Measurements from ENCODE around the gene RNF152.

DNA sequence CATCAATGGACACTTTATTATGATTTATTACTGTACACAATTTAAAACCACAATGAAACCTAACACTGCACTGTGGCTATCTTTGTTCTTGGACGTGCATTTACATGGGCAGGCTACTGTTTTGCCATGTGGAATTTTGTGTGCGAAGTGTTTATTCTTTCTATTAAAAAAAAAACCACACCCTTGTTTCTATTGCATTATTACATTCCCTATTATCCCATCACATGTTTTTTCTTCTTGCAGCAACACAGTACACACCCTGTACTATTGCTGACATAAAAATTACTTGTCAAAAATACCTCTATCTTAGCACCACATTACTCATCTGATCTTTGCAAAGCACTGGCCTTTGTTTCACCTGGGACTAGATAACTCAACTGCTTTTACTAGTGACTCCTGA is 1.5 kb downstream of the RNF152 start:
- TF ChIP-seq, protein P1, sequence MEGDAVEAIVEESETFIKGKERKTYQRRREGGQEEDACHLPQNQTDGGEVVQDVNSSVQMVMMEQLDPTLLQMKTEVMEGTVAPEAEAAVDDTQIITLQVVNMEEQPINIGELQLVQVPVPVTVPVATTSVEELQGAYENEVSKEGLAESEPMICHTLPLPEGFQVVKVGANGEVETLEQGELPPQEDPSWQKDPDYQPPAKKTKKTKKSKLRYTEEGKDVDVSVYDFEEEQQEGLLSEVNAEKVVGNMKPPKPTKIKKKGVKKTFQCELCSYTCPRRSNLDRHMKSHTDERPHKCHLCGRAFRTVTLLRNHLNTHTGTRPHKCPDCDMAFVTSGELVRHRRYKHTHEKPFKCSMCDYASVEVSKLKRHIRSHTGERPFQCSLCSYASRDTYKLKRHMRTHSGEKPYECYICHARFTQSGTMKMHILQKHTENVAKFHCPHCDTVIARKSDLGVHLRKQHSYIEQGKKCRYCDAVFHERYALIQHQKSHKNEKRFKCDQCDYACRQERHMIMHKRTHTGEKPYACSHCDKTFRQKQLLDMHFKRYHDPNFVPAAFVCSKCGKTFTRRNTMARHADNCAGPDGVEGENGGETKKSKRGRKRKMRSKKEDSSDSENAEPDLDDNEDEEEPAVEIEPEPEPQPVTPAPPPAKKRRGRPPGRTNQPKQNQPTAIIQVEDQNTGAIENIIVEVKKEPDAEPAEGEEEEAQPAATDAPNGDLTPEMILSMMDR (conservative IDR thresholded peaks at IDR 0.05; ENCODE audit: low read depth, low read length): no peak
- TF ChIP-seq EZH2 (IDR thresholded peaks at IDR 0.05; ENCODE audit: low read length, unreplicated experiment) (no peak), EZH2phosphoT487 (IDR thresholded peaks at IDR 0.05; ENCODE audit: borderline replicate concordance, low read length) (no peak)

All from PC-3 (cell line).